Right atrium auricular region (tissue), 2 donors: Measurements from ENCODE around the gene EXOC3L1. TPM values are rescaled to one million over a fixed set of nuclear protein-coding genes. Genes with fewer than 3 reads are reported as not detected.

Experiments used
- DNase-seq: peaks from one replicate; pipeline ENCODE4 v3.0.0-alpha.2; 2019; ENCODE audit warnings: low spot score
- H3K27ac ChIP-seq, 2 donors: fragments of 200-600 bp; sonication (generic); 1 replicate in 1 of 2; 2 replicates in 1 of 2; pipeline ENCODE4 v1.5.1; 2016 to 2019
- H3K27me3 ChIP-seq, 2 donors: fragments of 200-600 bp; sonication (generic); one replicate each; pipeline versions ENCODE4 v1.5.1 to v1.6.0; 2017 to 2019
- H3K36me3 ChIP-seq: fragments of 200-600 bp; sonication (generic); one replicate; pipeline ENCODE4 v1.5.1; 2016
- H3K4me1 ChIP-seq, 2 donors: fragments of 200-600 bp; sonication (generic); one replicate each; pipeline versions ENCODE4 v1.5.1 to v1.6.0; 2017 to 2019
- H3K4me3 ChIP-seq, 2 donors: fragments of 200-600 bp; sonication (generic); 1 replicate in 1 of 2; 2 replicates in 1 of 2; pipeline ENCODE4 v1.5.1; 2017 to 2019; ENCODE audit warnings: mild to moderate bottlenecking in 1 of 2, moderate library complexity in 1 of 2
- H3K9me3 ChIP-seq, 2 donors: fragments of 200-600 bp; sonication (generic); one replicate each; pipeline ENCODE4 v1.5.1; 2019
- total RNA-seq, 2 donors: library from RNA; depleted of rRNA; stranded (reverse); fragments of >200 nt; gene quantifications; one replicate each; pipeline ENCODE4 v1.1.0, GENCODE V29; 2016
- TF ChIP-seq, protein P1 (sequence below), 2 donors: fragments of 200-600 bp; sonication (generic); IDR thresholded peaks; one replicate each; pipeline ENCODE4 v1.5.1; 2019; ENCODE audit warnings: antibody characterized with exemption in 2 of 2

Gene EXOC3L1
- total RNA-seq, 2 donors from 2014 or later = 2.2 to 2.5 TPM

GRCh38 chr16:67155295-67156142, 34.4 kb downstream of the EXOC3L1 start:
- H3K9me3 ChIP-seq = no peaks in the 10 kb centered on the region
- no peaks in the 10 kb centered on the region for H3K27me3 ChIP-seq
- DNase-seq = no peak
- TF ChIP-seq, protein P1, sequence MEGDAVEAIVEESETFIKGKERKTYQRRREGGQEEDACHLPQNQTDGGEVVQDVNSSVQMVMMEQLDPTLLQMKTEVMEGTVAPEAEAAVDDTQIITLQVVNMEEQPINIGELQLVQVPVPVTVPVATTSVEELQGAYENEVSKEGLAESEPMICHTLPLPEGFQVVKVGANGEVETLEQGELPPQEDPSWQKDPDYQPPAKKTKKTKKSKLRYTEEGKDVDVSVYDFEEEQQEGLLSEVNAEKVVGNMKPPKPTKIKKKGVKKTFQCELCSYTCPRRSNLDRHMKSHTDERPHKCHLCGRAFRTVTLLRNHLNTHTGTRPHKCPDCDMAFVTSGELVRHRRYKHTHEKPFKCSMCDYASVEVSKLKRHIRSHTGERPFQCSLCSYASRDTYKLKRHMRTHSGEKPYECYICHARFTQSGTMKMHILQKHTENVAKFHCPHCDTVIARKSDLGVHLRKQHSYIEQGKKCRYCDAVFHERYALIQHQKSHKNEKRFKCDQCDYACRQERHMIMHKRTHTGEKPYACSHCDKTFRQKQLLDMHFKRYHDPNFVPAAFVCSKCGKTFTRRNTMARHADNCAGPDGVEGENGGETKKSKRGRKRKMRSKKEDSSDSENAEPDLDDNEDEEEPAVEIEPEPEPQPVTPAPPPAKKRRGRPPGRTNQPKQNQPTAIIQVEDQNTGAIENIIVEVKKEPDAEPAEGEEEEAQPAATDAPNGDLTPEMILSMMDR (IDR thresholded peaks at IDR 0.05) = peak; percentile 97 to 99
- H3K4me1 ChIP-seq = peaks cover 0 to 33% of the 10 kb centered on the region in 2 donors
- no peaks in the 10 kb centered on the region for H3K36me3 ChIP-seq
- peak overlapping the region in 1 of 2 donors; percentile 34 for H3K4me3 ChIP-seq
- no peak overlapping the region for H3K27ac ChIP-seq

- Histone ChIP-seq H3K9me3 (no peaks in the 10 kb centered on the region), H3K36me3 (no peaks in the 10 kb centered on the region), H3K4me3 (peak overlapping the region in 1 of 2 donors; percentile 34), H3K27ac (no peak overlapping the region), H3K4me1 (peaks cover 0 to 41% of the 10 kb centered on the region in 2 donors), H3K27me3 (no peaks in the 10 kb centered on the region)
- no peak for DNase-seq
- TF ChIP-seq, protein P1 (IDR thresholded peaks at IDR 0.05) = no peak
These were observed 35.2 kb downstream of the EXOC3L1 start for GRCh38 chr16:67154578-67155294.

- peak overlapping the region; percentile 86 to 93 for H3K27ac ChIP-seq
- no peak for DNase-seq
- no peaks in the 10 kb centered on the region for H3K27me3 ChIP-seq
- peaks cover 0 to 33% of the 10 kb centered on the region in 2 donors for H3K4me1 ChIP-seq
- no peaks in the 10 kb centered on the region for H3K9me3 ChIP-seq
- TF ChIP-seq, protein P1 (IDR thresholded peaks at IDR 0.05) = no peak
- peak overlapping the region; percentile 62 to 71 for H3K4me3 ChIP-seq
- peaks cover 12% of the 10 kb centered on the region for H3K36me3 ChIP-seq
These were observed 38.4 kb downstream of the EXOC3L1 start for GRCh38 chr16:67151431-67152097.

DNA sequence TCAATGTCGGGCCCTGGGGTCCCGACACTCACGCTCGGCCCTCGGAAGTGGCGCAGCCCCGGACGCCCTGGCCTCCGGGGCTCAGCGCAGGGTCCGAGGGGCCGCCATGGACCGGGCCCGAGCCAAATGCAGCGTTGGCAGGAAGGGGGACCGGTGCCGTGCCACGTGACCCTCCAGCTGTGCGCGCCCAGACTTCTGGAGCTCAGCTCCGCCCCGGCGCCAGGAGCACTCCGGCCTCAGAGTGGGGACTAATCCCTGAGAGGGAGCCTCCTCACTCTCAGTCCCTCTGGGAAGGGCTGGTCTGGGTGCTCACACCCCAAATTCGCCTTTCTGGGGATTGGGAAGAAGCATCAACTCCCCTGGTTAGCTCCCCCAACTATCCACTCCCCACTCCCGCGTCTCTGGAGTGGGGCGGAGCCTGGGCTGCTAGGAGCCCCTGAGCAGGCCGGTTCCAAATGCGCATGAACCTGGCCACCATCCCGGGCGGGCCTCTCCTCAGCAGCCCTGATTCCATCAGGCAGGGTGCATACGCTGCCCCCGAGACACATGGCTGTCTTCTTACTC, 39.0 kb downstream of the EXOC3L1 start, which contains the start of gene B3GNT9:
B3GNT9 (minus strand) TSS at position 166 of the 564 bp plus-strand sequence. CDS start 513 bp downstream, outside the sequence.
- TF ChIP-seq, protein P1 (IDR thresholded peaks at IDR 0.05) = no peak

More for the DNA sequence above, 39.0 kb downstream of the EXOC3L1 start, which contains the start of gene B3GNT9:
- Histone ChIP-seq H3K9me3 (no peaks in the 10 kb centered on the region), H3K4me1 (peaks cover 0 to 33% of the 10 kb centered on the region in 2 donors), H3K36me3 (peaks cover 18% of the 10 kb centered on the region), H3K27ac (peak within 1 kb of the TSS; percentile 86 to 93), H3K4me3 (peak within 1 kb of the TSS; percentile 62 to 71), H3K27me3 (no peaks in the 10 kb centered on the region)
- DNase-seq = peak; percentile 83
